ENCODE measurements around the gene HTR1E. TPM values are rescaled to one million over a fixed set of nuclear protein-coding genes. Genes with fewer than 3 reads are reported as not detected.

Gene HTR1E
- total and polyA plus RNA-seq, 10 of the 15 experiments (the other 5 are each of a cell fraction or from before 2014, with no cell fraction given), result not detected

DNA sequence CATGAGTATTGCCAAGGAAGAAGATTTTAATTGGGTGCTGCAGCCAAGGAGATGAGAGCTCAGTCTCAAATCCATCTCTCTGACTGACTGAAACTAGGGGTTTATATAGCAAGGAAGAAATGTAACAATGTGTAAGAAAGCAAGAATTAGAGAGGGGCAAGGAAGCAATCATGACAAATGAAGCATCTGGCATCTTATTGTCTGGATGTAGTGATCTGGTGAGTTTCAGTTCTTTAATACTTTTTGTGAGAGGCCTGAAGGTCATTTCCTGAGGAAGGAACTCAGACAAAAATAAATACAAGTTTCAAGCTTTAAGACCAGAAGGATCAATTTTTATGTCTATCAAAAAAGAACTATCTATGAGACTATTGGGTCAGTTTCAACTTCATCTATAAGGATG, 64.2 kb downstream of the HTR1E start:
- Histone ChIP-seq H3K27ac (ENCODE audit: control insufficient read depth, insufficient read depth) (no peak overlapping the region), H3K4me2 (ENCODE audit: control insufficient read depth, insufficient read depth) (no peak overlapping the region), H3K27me3 (replicated peaks in 1 of 2; ENCODE audit: control insufficient read depth in 2 of 2, insufficient read depth in 2 of 2, low read length in 1 of 2) (no peaks in the 10 kb centered on the region), H3K9ac (ENCODE audit: control insufficient read depth, insufficient read depth, low read length) (no peak overlapping the region), H2AFZ (ENCODE audit: control insufficient read depth, low read depth, low read length) (no peak overlapping the region), H4K20me1 (ENCODE audit: control insufficient read depth, insufficient read depth) (no peaks in the 10 kb centered on the region), H3K4me3 (no peak overlapping the region), H3K4me1 (ENCODE audit: control insufficient read depth, insufficient read depth, low read length) (no peaks in the 10 kb centered on the region), H3K9me3 (replicated peaks; ENCODE audit: control insufficient read depth, insufficient read depth, low read length) (no peaks in the 10 kb centered on the region; the same call in 1 of the 3 replicates), H3K79me2 (ENCODE audit: control insufficient read depth, insufficient read depth, low read length) (no peaks in the 10 kb centered on the region), H3K36me3 (ENCODE audit: control insufficient read depth in 2 of 2, insufficient read depth in 2 of 2, low read length in 1 of 2) (no peaks in the 10 kb centered on the region)
- no TSS peak for BruUV-seq (replicated peaks)
- ChIA-PET POLR2A (no interaction called here), CTCF (no interaction called here), RAD21 (ENCODE audit: unreplicated experiment) (no interaction called here), SMC1A (ENCODE audit: uncharacterized antibody, unreplicated experiment) (no interaction called here)
- FAIRE-seq (peak; percentile 38), ATAC-seq (no peak), DNase-seq (ENCODE audit: low read depth, low spot score) (no peak)
- intact Hi-C loops (cut with micrococcal nuclease; ENCODE audit: unreplicated experiment), result no loop called here
- no peak for TF ChIP-seq NFIC (IDR thresholded peaks at IDR 0.05; ENCODE audit: low read depth, low read length)
- TF ChIP-seq, protein P1, sequence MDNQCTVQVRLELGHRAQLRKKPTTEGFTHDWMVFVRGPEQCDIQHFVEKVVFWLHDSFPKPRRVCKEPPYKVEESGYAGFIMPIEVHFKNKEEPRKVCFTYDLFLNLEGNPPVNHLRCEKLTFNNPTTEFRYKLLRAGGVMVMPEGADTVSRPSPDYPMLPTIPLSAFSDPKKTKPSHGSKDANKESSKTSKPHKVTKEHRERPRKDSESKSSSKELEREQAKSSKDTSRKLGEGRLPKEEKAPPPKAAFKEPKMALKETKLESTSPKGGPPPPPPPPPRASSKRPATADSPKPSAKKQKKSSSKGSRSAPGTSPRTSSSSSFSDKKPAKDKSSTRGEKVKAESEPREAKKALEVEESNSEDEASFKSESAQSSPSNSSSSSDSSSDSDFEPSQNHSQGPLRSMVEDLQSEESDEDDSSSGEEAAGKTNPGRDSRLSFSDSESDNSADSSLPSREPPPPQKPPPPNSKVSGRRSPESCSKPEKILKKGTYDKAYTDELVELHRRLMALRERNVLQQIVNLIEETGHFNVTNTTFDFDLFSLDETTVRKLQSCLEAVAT (IDR thresholded peaks at IDR 0.05), result no peak
- no peak for TF ChIP-seq TCF3 (IDR thresholded peaks at IDR 0.05; ENCODE audit: borderline replicate concordance, insufficient read depth, low read depth, low read length)
- TF ChIP-seq, protein P2, sequence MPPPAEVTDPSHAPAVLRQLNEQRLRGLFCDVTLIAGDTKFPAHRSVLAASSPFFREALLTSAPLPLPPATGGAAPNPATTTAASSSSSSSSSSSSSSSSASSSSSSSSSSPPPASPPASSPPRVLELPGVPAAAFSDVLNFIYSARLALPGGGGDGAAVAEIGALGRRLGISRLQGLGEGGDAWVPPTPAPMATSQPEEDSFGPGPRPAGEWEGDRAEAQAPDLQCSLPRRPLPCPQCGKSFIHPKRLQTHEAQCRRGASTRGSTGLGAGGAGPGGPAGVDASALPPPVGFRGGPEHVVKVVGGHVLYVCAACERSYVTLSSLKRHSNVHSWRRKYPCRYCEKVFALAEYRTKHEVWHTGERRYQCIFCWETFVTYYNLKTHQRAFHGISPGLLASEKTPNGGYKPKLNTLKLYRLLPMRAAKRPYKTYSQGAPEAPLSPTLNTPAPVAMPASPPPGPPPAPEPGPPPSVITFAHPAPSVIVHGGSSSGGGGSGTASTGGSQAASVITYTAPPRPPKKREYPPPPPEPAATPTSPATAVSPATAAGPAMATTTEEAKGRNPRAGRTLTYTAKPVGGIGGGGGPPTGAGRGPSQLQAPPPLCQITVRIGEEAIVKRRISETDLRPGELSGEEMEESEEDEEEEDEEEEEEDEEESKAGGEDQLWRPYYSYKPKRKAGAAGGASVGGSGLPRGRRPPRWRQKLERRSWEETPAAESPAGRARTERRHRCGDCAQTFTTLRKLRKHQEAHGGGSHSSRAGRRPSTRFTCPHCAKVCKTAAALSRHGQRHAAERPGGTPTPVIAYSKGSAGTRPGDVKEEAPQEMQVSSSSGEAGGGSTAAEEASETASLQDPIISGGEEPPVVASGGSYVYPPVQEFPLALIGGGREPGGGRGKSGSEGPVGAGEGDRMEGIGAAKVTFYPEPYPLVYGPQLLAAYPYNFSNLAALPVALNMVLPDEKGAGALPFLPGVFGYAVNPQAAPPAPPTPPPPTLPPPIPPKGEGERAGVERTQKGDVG (CRISPR knock-in tag; IDR thresholded peaks at IDR 0.05), result no peak
- TF ChIP-seq STAT3 (IDR thresholded peaks at IDR 0.05; ENCODE audit: low read depth, low read length), result no peak
- TF ChIP-seq, protein P3, sequence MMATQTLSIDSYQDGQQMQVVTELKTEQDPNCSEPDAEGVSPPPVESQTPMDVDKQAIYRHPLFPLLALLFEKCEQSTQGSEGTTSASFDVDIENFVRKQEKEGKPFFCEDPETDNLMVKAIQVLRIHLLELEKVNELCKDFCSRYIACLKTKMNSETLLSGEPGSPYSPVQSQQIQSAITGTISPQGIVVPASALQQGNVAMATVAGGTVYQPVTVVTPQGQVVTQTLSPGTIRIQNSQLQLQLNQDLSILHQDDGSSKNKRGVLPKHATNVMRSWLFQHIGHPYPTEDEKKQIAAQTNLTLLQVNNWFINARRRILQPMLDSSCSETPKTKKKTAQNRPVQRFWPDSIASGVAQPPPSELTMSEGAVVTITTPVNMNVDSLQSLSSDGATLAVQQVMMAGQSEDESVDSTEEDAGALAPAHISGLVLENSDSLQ (IDR thresholded peaks at IDR 0.05), result no peak
- no peak for TF ChIP-seq TAF1 (IDR thresholded peaks at IDR 0.05; ENCODE audit: borderline replicate concordance, low read depth, low read length)
- in situ Hi-C loops (cut with MboI), result no loop called here

Data from GM12878 (cell line).